K562 (cell line): ENCODE data around the gene TMEM144. TPM values are rescaled to one million over a fixed set of nuclear protein-coding genes. Genes with fewer than 3 reads are reported as not detected.

Experiments used
- E2F1 ChIP-seq: sonication (generic); formaldehyde crosslinking; IDR thresholded peaks from 2 replicates; pipeline ENCODE4 v1.8.1; 2023; ENCODE audit warnings: mild to moderate bottlenecking, missing genetic modification reagents, moderate library complexity
- JUN ChIP-seq, 2 experiments: sonication (generic) in 1 of 2; formaldehyde crosslinking in 1 of 2; IDR thresholded peaks; 2 replicates each; pipeline versions ENCODE4 v1.6.1 to v1.8.0; 2012 to 2022; ENCODE audit warnings: borderline replicate concordance in 2 of 2, mild to moderate bottlenecking in 2 of 2, improper control_type of control experiment in 1 of 2, low read depth in 1 of 2, low read length in 1 of 2, missing genetic modification reagents in 1 of 2
- RREB1 ChIP-seq: fragments of 250-450 bp; sonication (Bioruptor Pico); IDR thresholded peaks from 2 replicates; pipeline ENCODE4 v1.4.0; 2020
- TAF9B ChIP-seq: fragments of 450-650 bp; IDR thresholded peaks from 2 replicates; pipeline ENCODE4 v1.6.1; 2018; ENCODE audit warnings: mild to moderate bottlenecking; ENCODE audit not compliant: partially characterized antibody
- ZC3H4 ChIP-seq: sonication (generic); formaldehyde crosslinking; IDR thresholded peaks from 2 replicates; pipeline ENCODE4 v1.9.0; 2021; ENCODE audit warnings: missing genetic modification reagents, borderline replicate concordance
- ZNF124 ChIP-seq: sonication (generic); formaldehyde crosslinking; IDR thresholded peaks from 2 replicates; pipeline ENCODE4 v1.8.1; 2022; ENCODE audit warnings: missing genetic modification reagents
- ZNF431 ChIP-seq: sonication (generic); formaldehyde crosslinking; IDR thresholded peaks from 2 replicates; pipeline ENCODE4 v1.8.0; 2022; ENCODE audit warnings: mild to moderate bottlenecking, missing genetic modification reagents
- ZNF436 ChIP-seq: fragments of 250-450, 450-650 bp; sonication (Bioruptor Pico); formaldehyde crosslinking; IDR thresholded peaks from 2 replicates; pipeline ENCODE4 v1.7.0; 2020; ENCODE audit warnings: mild to moderate bottlenecking
- polyA plus RNA-seq, 8 experiments: library from polyadenylated mRNA; depleted of rRNA in 4 of 8; stranded (reverse) in 5 of 8; unstranded in 3 of 8; fragments of >200 nt; fragmentation: Nextera tagmentation in 2 of 8; fragmentation: Illumina TruSeq in 1 of 8; extraction: Ambion mirVana in 2 of 8; extraction: Trizol in 1 of 8; gene quantifications; 2 replicates each; pipeline versions ENCODE4 v1.2.1 to v1.2.3, GENCODE V29; 2011 to 2014; ENCODE audit warnings: inconsistent platforms in 1 of 8, missing spikeins in 1 of 8
- total RNA-seq, 7 experiments: library from RNA; depleted of rRNA in 6 of 7; stranded (reverse); fragments of >200 nt in 6 of 7; fragmentation: Illumina TruSeq in 2 of 7; extraction: Trizol in 2 of 7; gene quantifications; 2 replicates each; pipeline versions ENCODE4 v1.2.1 to v1.2.3, GENCODE V29; 2011 to 2021; ENCODE audit warnings: low replicate concordance in 1 of 7
- TF ChIP-seq, protein P1 (sequence below): fragments of 250-450 bp; sonication (Bioruptor Pico); IDR thresholded peaks from 2 replicates; pipeline ENCODE4 v1.4.0; 2020; ENCODE audit warnings: mild to moderate bottlenecking, moderate library complexity, borderline replicate concordance
- TF ChIP-seq, protein P2 (sequence below): fragments of 200-400 bp; formaldehyde crosslinking; IDR thresholded peaks from 2 replicates; pipeline ENCODE4 v1.6.1; 2017; ENCODE audit warnings: mild to moderate bottlenecking, low read depth, low read length, moderate library complexity
- TF ChIP-seq, protein P3 (sequence below): fragments of 450-650 bp; IDR thresholded peaks from 2 replicates; pipeline ENCODE4 v1.6.1; 2018; ENCODE audit not compliant: partially characterized antibody

Gene TMEM144
- total and polyA plus RNA-seq, 9 of the 15 experiments (the other 6 are each of a cell fraction or from before 2014, with no cell fraction given): 4.0 to 12.0 (median 6.1) TPM

GRCh38 chr4:158282252-158282651 lies 72.0 kb downstream of the TMEM144 start (continued):
- no peak for TF ChIP-seq ZNF124 (CRISPR knock-in tag)
- TF ChIP-seq RREB1 (CRISPR knock-in tag): no peak
- TF ChIP-seq, protein P1, sequence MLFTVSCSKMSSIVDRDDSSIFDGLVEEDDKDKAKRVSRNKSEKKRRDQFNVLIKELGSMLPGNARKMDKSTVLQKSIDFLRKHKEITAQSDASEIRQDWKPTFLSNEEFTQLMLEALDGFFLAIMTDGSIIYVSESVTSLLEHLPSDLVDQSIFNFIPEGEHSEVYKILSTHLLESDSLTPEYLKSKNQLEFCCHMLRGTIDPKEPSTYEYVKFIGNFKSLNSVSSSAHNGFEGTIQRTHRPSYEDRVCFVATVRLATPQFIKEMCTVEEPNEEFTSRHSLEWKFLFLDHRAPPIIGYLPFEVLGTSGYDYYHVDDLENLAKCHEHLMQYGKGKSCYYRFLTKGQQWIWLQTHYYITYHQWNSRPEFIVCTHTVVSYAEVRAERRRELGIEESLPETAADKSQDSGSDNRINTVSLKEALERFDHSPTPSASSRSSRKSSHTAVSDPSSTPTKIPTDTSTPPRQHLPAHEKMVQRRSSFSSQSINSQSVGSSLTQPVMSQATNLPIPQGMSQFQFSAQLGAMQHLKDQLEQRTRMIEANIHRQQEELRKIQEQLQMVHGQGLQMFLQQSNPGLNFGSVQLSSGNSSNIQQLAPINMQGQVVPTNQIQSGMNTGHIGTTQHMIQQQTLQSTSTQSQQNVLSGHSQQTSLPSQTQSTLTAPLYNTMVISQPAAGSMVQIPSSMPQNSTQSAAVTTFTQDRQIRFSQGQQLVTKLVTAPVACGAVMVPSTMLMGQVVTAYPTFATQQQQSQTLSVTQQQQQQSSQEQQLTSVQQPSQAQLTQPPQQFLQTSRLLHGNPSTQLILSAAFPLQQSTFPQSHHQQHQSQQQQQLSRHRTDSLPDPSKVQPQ (CRISPR knock-in tag): no peak
- no peak for TF ChIP-seq ZC3H4 (CRISPR knock-in tag)
- TF ChIP-seq, protein P2, sequence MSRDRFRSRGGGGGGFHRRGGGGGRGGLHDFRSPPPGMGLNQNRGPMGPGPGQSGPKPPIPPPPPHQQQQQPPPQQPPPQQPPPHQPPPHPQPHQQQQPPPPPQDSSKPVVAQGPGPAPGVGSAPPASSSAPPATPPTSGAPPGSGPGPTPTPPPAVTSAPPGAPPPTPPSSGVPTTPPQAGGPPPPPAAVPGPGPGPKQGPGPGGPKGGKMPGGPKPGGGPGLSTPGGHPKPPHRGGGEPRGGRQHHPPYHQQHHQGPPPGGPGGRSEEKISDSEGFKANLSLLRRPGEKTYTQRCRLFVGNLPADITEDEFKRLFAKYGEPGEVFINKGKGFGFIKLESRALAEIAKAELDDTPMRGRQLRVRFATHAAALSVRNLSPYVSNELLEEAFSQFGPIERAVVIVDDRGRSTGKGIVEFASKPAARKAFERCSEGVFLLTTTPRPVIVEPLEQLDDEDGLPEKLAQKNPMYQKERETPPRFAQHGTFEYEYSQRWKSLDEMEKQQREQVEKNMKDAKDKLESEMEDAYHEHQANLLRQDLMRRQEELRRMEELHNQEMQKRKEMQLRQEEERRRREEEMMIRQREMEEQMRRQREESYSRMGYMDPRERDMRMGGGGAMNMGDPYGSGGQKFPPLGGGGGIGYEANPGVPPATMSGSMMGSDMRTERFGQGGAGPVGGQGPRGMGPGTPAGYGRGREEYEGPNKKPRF: no peak
- TF ChIP-seq E2F1: no peak
- TF ChIP-seq ZNF436: no peak
- no peak for TF ChIP-seq TAF9B
- TF ChIP-seq JUN (IDR thresholded peaks at IDR 0.05; ENCODE audit: borderline replicate concordance, low read depth, low read length): no peak
- no peak for TF ChIP-seq JUN (CRISPR knock-in tag; IDR thresholded peaks at IDR 0.05; ENCODE audit: borderline replicate concordance)
- TF ChIP-seq, protein P3, sequence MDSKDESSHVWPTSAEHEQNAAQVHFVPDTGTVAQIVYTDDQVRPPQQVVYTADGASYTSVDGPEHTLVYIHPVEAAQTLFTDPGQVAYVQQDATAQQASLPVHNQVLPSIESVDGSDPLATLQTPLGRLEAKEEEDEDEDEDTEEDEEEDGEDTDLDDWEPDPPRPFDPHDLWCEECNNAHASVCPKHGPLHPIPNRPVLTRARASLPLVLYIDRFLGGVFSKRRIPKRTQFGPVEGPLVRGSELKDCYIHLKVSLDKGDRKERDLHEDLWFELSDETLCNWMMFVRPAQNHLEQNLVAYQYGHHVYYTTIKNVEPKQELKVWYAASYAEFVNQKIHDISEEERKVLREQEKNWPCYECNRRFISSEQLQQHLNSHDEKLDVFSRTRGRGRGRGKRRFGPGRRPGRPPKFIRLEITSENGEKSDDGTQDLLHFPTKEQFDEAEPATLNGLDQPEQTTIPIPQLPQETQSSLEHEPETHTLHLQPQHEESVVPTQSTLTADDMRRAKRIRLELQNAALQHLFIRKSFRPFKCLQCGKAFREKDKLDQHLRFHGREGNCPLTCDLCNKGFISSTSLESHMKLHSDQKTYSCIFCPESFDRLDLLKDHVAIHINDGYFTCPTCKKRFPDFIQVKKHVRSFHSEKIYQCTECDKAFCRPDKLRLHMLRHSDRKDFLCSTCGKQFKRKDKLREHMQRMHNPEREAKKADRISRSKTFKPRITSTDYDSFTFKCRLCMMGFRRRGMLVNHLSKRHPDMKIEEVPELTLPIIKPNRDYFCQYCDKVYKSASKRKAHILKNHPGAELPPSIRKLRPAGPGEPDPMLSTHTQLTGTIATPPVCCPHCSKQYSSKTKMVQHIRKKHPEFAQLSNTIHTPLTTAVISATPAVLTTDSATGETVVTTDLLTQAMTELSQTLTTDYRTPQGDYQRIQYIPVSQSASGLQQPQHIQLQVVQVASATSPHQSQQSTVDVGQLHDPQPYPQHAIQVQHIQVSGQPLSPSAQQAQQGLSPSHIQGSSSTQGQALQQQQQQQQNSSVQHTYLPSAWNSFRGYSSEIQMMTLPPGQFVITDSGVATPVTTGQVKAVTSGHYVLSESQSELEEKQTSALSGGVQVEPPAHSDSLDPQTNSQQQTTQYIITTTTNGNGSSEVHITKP: peak; percentile 7
- TF ChIP-seq ZNF431: no peak
